ENCODE measurements around the gene RAP1GDS1. TPM values are rescaled to one million over a fixed set of nuclear protein-coding genes. Genes with fewer than 3 reads are reported as not detected.

The RAP1GDS1 gene
- total and polyA plus RNA-seq, 12 donors: 5.9 to 38.1 (median 22.8) TPM

DNA sequence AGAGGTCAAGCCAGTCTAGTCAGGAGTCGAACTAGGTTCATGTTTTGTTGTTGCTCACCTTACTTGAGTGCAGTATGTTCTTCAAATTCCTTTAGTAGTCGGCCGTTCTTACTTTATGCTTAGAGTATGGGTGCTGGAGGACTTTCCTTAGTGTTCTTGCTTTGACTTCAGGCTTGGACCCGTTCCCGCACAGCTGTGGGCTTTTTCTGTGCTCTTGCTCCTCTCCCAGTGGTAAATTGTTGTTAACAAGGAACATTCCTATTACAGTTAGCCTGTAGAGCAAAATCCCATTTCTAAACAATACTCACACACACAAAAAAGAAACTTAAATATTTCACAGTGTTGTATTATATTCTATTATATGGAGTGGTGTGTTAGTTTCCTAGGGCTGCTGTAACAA is 113.5 kb downstream of the RAP1GDS1 start:
- WGBS, 4 donors: 94 to 97% (median 96%) methylated on average over 5 of the region's 5 CpGs
- Histone ChIP-seq H3K4me1 (replicated peaks in 1 of 2) (peaks cover 0 to 7% of the 10 kb centered on the region in 2 donors), H3K27ac (no peak overlapping the region), H3K36me3 (replicated peaks in 1 of 2) (no peaks in the 10 kb centered on the region), H3K9me3 (replicated peaks in 1 of 3) (no peaks in the 10 kb centered on the region), H3K27me3 (no peaks in the 10 kb centered on the region), H3K4me3 (no peak overlapping the region)
- TF ChIP-seq POLR2A (IDR thresholded peaks at IDR 0.05): no peak
- TF ChIP-seq, protein P1, sequence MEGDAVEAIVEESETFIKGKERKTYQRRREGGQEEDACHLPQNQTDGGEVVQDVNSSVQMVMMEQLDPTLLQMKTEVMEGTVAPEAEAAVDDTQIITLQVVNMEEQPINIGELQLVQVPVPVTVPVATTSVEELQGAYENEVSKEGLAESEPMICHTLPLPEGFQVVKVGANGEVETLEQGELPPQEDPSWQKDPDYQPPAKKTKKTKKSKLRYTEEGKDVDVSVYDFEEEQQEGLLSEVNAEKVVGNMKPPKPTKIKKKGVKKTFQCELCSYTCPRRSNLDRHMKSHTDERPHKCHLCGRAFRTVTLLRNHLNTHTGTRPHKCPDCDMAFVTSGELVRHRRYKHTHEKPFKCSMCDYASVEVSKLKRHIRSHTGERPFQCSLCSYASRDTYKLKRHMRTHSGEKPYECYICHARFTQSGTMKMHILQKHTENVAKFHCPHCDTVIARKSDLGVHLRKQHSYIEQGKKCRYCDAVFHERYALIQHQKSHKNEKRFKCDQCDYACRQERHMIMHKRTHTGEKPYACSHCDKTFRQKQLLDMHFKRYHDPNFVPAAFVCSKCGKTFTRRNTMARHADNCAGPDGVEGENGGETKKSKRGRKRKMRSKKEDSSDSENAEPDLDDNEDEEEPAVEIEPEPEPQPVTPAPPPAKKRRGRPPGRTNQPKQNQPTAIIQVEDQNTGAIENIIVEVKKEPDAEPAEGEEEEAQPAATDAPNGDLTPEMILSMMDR (IDR thresholded peaks at IDR 0.05): no peak
- intact Hi-C loops (cut with DNase I): no loop called here
- no peak for DNase-seq

DNA sequence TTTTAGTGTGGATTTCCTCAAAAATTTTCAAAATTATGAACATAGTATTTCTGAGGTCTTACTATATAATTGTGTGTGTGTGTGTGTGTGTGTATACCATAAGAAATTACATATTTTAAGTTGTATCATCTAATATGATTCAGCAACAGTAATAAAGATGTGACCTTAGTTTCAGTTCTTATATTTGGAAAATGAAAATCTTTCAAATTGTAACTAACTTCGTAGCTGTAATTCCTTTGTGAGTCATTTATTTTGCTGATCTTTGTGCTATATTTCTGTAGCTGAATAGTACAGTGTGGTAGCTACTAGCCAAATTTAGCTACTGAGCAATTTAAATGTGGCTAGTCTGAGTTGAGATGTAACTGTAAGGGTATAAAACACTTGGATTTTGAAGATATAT is 116.4 kb downstream of the RAP1GDS1 start:
- H3K27ac ChIP-seq: no peak overlapping the region
- no peak for DNase-seq
- H3K4me3 ChIP-seq: no peak overlapping the region
- H3K27me3 ChIP-seq: no peaks in the 10 kb centered on the region
- TF ChIP-seq, protein P1 (IDR thresholded peaks at IDR 0.05): no peak
- no peak for TF ChIP-seq POLR2A (IDR thresholded peaks at IDR 0.05)
- no peaks in the 10 kb centered on the region for H3K36me3 ChIP-seq (replicated peaks in 1 of 2)
- intact Hi-C loops (cut with DNase I): no loop called here
- 19 to 38% (median 34%) methylated on average over 1 of the region's 1 CpG for WGBS, 4 donors
- H3K9me3 ChIP-seq (replicated peaks in 1 of 3): no peaks in the 10 kb centered on the region
- peaks cover 0 to 7% of the 10 kb centered on the region in 2 donors for H3K4me1 ChIP-seq (replicated peaks in 1 of 2)

DNA sequence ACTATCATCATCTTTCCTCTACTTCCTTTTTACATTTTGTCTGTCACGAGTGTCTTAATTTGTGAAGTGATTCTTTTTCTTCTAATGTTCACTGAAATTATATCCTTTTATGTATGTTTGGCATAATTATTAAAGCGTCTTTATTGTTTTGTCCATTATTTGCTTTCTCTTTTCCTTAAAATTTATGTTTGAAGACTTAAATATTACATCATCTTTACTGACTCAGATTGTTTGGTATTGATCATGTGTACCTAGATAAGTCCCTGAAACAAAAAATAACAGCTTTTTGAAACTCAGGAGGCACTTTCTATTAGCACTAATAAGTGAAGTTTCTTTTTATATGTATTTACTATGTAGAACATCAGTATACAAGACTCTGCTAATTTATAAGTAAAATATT is 120.1 kb downstream of the RAP1GDS1 start:
- WGBS, 4 donors: 90 to 98% (median 92%) methylated on average over 2 of the region's 2 CpGs
- no peak overlapping the region for H3K27ac ChIP-seq
- intact Hi-C loops (cut with DNase I): no loop called here
- peaks cover 0 to 7% of the 10 kb centered on the region in 2 donors for H3K4me1 ChIP-seq (replicated peaks in 1 of 2)
- H3K27me3 ChIP-seq: no peaks in the 10 kb centered on the region
- no peaks in the 10 kb centered on the region for H3K9me3 ChIP-seq (replicated peaks in 1 of 3)
- DNase-seq: no peak
- TF ChIP-seq POLR2A (IDR thresholded peaks at IDR 0.05): no peak
- TF ChIP-seq, protein P1 (IDR thresholded peaks at IDR 0.05): no peak
- no peak overlapping the region for H3K4me3 ChIP-seq
- no peaks in the 10 kb centered on the region for H3K36me3 ChIP-seq (replicated peaks in 1 of 2)

DNA sequence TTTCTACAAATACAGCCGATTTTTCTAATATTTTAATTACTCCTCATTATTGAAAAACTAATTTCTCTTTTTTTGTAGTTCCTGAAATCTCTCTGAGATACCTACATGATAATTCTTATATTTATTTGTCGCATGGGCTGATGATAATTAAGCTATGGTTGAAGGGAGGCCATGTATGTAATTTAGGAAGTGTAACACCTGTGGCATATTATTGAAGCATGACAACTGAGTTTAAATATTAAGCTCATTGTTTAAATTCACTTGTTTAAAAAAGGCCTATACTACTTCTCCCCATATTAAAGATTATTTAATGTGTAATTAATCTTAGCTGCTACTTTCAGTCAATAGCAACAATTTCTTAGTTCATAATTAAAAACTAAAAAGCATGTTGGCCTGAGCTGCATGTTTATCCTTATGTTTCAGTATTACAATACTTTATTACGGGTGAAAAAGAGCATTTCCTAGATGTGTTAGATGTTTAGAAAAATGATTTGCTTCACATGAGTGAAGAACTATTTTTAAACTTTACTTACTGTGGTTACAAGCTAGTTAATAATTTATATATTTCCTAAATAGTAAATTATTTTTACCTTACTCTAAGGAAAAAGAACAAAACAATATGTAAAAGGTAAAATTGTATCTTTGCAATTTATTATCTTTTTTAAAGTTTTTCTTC is 122.4 kb downstream of the RAP1GDS1 start:
- H3K9me3 ChIP-seq (replicated peaks in 1 of 3): no peaks in the 10 kb centered on the region
- 89 to 95% (median 92%) methylated on average over 3 of the region's 3 CpGs for WGBS, 4 donors
- no peak overlapping the region for H3K27ac ChIP-seq
- H3K27me3 ChIP-seq: no peaks in the 10 kb centered on the region
- intact Hi-C loops (cut with DNase I): no loop called here
- DNase-seq: no peak
- no peaks in the 10 kb centered on the region for H3K4me1 ChIP-seq (replicated peaks in 1 of 2)
- H3K4me3 ChIP-seq: no peak overlapping the region
- H3K36me3 ChIP-seq (replicated peaks in 1 of 2): no peaks in the 10 kb centered on the region
- TF ChIP-seq, protein P1 (IDR thresholded peaks at IDR 0.05): no peak
- no peak for TF ChIP-seq POLR2A (IDR thresholded peaks at IDR 0.05)

Data from adrenal gland (tissue), 12 donors.